Panc1 (cell line): ENCODE results near the gene C1QC. TPM values are rescaled to one million over a fixed set of nuclear protein-coding genes. Genes with fewer than 3 reads are reported as not detected.

Experiments
- ATAC-seq: fragments of 200-7000 bp; cut with Tn5 transposase; 2 replicates; pipeline ENCODE4 v1.9.1; 2020; ENCODE audit warnings: mild to moderate bottlenecking, moderate library complexity
- BruUV-seq: library from RNA; stranded (reverse); fragments of 400-500 nt; replicated peaks from 2 replicates; lab custom pipeline; 2021; lab: Mats Ljungman, UMichigan
- CTCF ChIA-PET: fragments of 300-600 bp; sonication (Branson Sonifier 250); formaldehyde crosslinking; loops from one replicate; lab custom pipeline; 2022; ENCODE audit warnings: antibody characterized with exemption; lab: Charles Lee
- POLR2A ChIA-PET: fragments of 300-600 bp; sonication (Branson Sonifier 250); formaldehyde crosslinking; loops from one replicate; lab custom pipeline; 2022; ENCODE audit warnings: antibody characterized with exemption; lab: Charles Lee
- DNase-seq: peaks from one replicate; pipeline ENCODE4 v3.0.0-alpha.2; 2010; ENCODE audit warnings: low read depth, low spot score
- H3K27ac ChIP-seq: 2 replicates; pipeline ENCODE4 v1.5.1; 2011; ENCODE audit warnings: mild to moderate bottlenecking, low read length, inconsistent platforms
- H3K27me3 ChIP-seq: fragments of 200-500 bp; sonication (Bioruptor generic); 2 replicates; pipeline ENCODE4 v1.6.0; 2014; ENCODE audit warnings: low read length, inconsistent platforms; ENCODE audit not compliant: control insufficient read depth, insufficient read depth
- H3K36me3 ChIP-seq: fragments of 200-500 bp; sonication (Bioruptor generic); 2 replicates; pipeline ENCODE4 v1.5.1; 2014; ENCODE audit warnings: inconsistent platforms, mild to moderate bottlenecking, low read length, moderate library complexity; ENCODE audit not compliant: control insufficient read depth, insufficient read depth
- H3K4me1 ChIP-seq: 2 replicates; pipeline ENCODE4 v1.5.1; 2011; ENCODE audit warnings: inconsistent platforms, mild to moderate bottlenecking, low read length, moderate library complexity; ENCODE audit not compliant: control insufficient read depth, insufficient read depth
- H3K4me3 ChIP-seq, 2 experiments: 2 replicates each; pipeline ENCODE4 v1.5.1; 2011 to 2012; ENCODE audit warnings: low read depth in 2 of 2, low read length in 2 of 2, mild to moderate bottlenecking in 2 of 2, inconsistent platforms in 1 of 2, moderate library complexity in 1 of 2
- H3K9me3 ChIP-seq: fragments of 200-500 bp; sonication (Bioruptor generic); 2 replicates; pipeline ENCODE4 v1.5.1; 2014; ENCODE audit warnings: low read depth, mild to moderate bottlenecking, inconsistent platforms, low read length, moderate library complexity; ENCODE audit not compliant: control insufficient read depth, insufficient read depth
- SIN3A ChIP-seq: IDR thresholded peaks from 2 replicates; pipeline ENCODE4 v1.6.1; 2012; ENCODE audit warnings: low read depth, mild to moderate bottlenecking, low read length, moderate library complexity, borderline replicate concordance; ENCODE audit not compliant: insufficient read depth
- TCF7L2 ChIP-seq: IDR thresholded peaks from 2 replicates; pipeline ENCODE4 v1.6.1; 2011; ENCODE audit warnings: mild to moderate bottlenecking, low read depth, low read length, inconsistent platforms
- in situ Hi-C: cut with HindIII; loops from 2 replicates; pipeline ENCODE4 v1.10.0; 2016; ENCODE audit warnings: low sequenced_read_pairs, low pct_unique_long_range_greater_than_20kb
- intact Hi-C: fragments of 100-400 bp; cut with micrococcal nuclease; formaldehyde crosslinking; loops from one replicate; pipeline ENCODE4 v1.10.0; 2022; ENCODE audit not compliant: unreplicated experiment
- total RNA-seq: library from RNA; stranded (reverse); gene quantifications from one replicate; pipeline ENCODE4 v1.2.1, GENCODE V29; 2021; ENCODE audit not compliant: unreplicated experiment
- TF ChIP-seq, protein P1 (sequence below): fragments of 450-650 bp; IDR thresholded peaks from 2 replicates; pipeline ENCODE4 v1.5.1; 2017; ENCODE audit warnings: mild to moderate bottlenecking

Gene C1QC
- total RNA-seq, 1 experiment from 2014 or later: 0.64 TPM

DNA sequence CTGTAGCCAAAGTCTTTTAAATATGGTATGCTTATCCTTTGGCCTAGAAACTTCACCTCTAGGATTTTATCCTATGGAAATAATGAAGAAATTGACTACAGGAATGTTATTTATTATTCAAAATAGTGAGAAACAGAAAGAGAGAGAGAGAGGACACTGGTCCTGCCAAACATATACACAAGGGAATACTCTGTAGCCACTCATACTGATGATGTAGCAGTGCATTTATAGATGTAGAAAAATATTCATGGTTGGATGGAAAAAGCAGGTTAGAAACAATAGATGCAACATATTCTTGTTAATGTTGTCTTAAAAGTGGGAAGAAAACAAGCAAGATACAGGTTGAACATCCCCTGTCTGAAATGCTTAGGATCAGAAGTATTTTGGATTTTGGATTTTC is 45.0 kb downstream of the C1QC start:
- in situ Hi-C loops: no loop called here
- CTCF ChIA-PET: interaction anchor here (0.5 kb wide), 1 partner anchor 46 kb away, joined by 3 read pairs; no protein-coding TSS in a partner anchor
- intact Hi-C loops: no loop called here
- no peaks in the 10 kb centered on the region for H3K36me3 ChIP-seq
- H3K27me3 ChIP-seq: no peaks in the 10 kb centered on the region
- DNase-seq (no peak), ATAC-seq (no peak)
- POLR2A ChIA-PET: no interaction called here
- H3K4me1 ChIP-seq: no peaks in the 10 kb centered on the region
- TF ChIP-seq, protein P1, sequence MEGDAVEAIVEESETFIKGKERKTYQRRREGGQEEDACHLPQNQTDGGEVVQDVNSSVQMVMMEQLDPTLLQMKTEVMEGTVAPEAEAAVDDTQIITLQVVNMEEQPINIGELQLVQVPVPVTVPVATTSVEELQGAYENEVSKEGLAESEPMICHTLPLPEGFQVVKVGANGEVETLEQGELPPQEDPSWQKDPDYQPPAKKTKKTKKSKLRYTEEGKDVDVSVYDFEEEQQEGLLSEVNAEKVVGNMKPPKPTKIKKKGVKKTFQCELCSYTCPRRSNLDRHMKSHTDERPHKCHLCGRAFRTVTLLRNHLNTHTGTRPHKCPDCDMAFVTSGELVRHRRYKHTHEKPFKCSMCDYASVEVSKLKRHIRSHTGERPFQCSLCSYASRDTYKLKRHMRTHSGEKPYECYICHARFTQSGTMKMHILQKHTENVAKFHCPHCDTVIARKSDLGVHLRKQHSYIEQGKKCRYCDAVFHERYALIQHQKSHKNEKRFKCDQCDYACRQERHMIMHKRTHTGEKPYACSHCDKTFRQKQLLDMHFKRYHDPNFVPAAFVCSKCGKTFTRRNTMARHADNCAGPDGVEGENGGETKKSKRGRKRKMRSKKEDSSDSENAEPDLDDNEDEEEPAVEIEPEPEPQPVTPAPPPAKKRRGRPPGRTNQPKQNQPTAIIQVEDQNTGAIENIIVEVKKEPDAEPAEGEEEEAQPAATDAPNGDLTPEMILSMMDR: no peak
- TF ChIP-seq TCF7L2: no peak
- H3K4me3 ChIP-seq: no peak overlapping the region
- BruUV-seq: no TSS peak
- H3K27ac ChIP-seq: no peak overlapping the region
- no peaks in the 10 kb centered on the region for H3K9me3 ChIP-seq

DNA sequence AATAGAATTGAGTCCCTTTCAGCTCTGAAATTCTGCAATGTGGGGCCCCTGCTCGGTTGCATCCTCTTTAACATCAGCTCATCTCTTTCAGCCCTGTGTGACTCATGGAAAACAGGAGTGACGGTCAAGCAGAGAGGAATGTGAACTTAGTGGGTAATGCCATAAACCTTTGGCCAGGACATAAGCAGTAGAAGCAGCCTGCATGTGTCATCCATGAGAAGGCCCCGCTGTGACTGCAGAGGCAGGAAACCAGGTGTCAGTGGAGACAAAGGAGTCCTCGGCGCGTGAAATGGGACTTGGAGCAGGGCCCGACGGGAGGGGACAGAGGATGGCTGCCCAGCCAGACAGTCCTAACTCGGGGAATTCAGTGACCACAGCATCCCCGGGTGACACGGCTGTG is 46.1 kb downstream of the C1QC start:
- Histone ChIP-seq H3K4me1 (no peaks in the 10 kb centered on the region), H3K9me3 (no peaks in the 10 kb centered on the region), H3K4me3 (no peak overlapping the region), H3K27me3 (no peaks in the 10 kb centered on the region), H3K27ac (no peak overlapping the region), H3K36me3 (no peaks in the 10 kb centered on the region)
- TF ChIP-seq, protein P1: no peak
- TF ChIP-seq TCF7L2: no peak
- intact Hi-C loops: no loop called here
- CTCF ChIA-PET: no interaction called here
- no TSS peak for BruUV-seq
- in situ Hi-C loops: no loop called here
- POLR2A ChIA-PET: no interaction called here
- ATAC-seq (peak; percentile 92), DNase-seq (peak; percentile 94)

DNA sequence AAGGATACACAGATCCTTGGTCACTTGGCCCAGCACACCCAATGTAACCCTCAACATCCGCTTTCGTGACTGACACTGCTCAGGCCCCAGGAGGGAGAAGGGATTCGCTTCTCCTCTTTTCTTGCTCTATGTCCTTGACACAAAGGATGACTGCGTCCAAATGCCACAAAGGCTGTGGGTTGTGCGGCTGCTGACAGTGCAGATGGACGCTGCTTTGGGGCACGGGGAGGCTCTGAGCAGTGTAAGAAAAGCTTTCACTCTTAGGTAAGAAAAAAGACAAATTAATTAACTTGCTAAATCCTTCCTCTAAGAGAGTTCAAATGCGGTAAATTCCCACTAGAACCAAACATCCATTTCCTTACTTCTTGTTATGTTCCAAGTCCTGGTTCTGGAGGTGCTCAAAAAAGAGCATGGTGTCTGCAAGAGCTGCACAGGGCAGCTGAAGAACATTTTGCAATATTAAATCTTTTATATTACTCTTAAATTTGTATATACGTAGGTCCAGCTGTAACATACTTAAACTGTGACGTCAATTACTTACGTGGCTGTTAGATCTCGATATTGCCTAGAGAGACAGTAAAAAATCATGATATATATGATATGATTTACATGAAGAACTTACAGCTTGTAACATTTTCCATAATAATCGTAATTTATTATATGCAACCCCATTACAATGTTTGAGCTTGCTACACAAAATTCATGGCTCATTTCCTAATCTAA is 47.8 kb downstream of the C1QC start:
- in situ Hi-C loops (no loop called here), intact Hi-C loops (no loop called here)
- no peak for ATAC-seq
- no peak overlapping the region for H3K4me3 ChIP-seq
- POLR2A ChIA-PET: no interaction called here
- no peak for DNase-seq
- H3K4me1 ChIP-seq: no peaks in the 10 kb centered on the region
- H3K9me3 ChIP-seq: no peaks in the 10 kb centered on the region
- BruUV-seq: no TSS peak
- H3K27ac ChIP-seq: no peak overlapping the region
- H3K27me3 ChIP-seq: no peaks in the 10 kb centered on the region
- no peaks in the 10 kb centered on the region for H3K36me3 ChIP-seq
- CTCF ChIA-PET: interaction anchor here (1.1 to 1.2 kb wide), 2 partner anchors 12 to 13 kb away, joined by 4 to 5 read pairs; no protein-coding TSS in a partner anchor
- no peak for TF ChIP-seq TCF7L2
- TF ChIP-seq SIN3A: no peak
- TF ChIP-seq, protein P1: no peak
